T-cell (primary cell): ENCODE data around the gene PROCR. TPM values are rescaled to one million over a fixed set of nuclear protein-coding genes. Genes with fewer than 3 reads are reported as not detected.
"Not testable (repeated sequence)": the region's sequence is repeated elsewhere in the genome, so short reads cannot be mapped to it uniquely, and the experiment has no call there.

ENCODE experiments used
- ATAC-seq, 4 experiments: fragments of 200-7000 bp in 3 of 4; fragments of 150-1000 bp in 1 of 4; cut with Tn5 transposase; replicated peaks in 1 of 4; 1 replicate in 3 of 4; 2 replicates in 1 of 4; pipeline ENCODE4 v1.10.0; 2021; ENCODE audit warnings: moderate library complexity in 3 of 4, mild to moderate bottlenecking in 2 of 4, moderate number of reproducible peaks in 1 of 4
- CTCF ChIA-PET, 2 donors: fragments of 300-600 bp; sonication (Branson Sonifier 250); formaldehyde crosslinking; loops; one replicate each; lab custom pipeline; 2022; ENCODE audit warnings: antibody characterized with exemption in 2 of 2; lab: Charles Lee
- POLR2A ChIA-PET, 2 donors: fragments of 300-600 bp; sonication (Branson Sonifier 250); formaldehyde crosslinking; loops; one replicate each; lab custom pipeline; 2022; ENCODE audit warnings: antibody characterized with exemption in 2 of 2; lab: Charles Lee
- DNase-seq, 35 experiments: peaks; one replicate each; pipeline versions ENCODE4 v3.0.0 to v3.0.0-alpha.2; 2013 to 2023
- H3K27ac ChIP-seq: one replicate; pipeline ENCODE4 v1.5.1; 2013; ENCODE audit warnings: low read length
- H3K27me3 ChIP-seq, 2 experiments: replicated peaks in 1 of 2; 1 replicate in 1 of 2; 2 replicates in 1 of 2; pipeline versions ENCODE4 v1.6.1 to v1.7.0; 2013; ENCODE audit warnings: low read length in 1 of 2, mixed read lengths in 1 of 2; ENCODE audit not compliant: control insufficient read depth in 2 of 2, insufficient read depth in 2 of 2; ENCODE audit errors: extremely low read depth in 1 of 2
- H3K36me3 ChIP-seq, 2 donors: 1 replicate in 1 of 2; 2 replicates in 1 of 2; pipeline versions ENCODE4 v1.6.1 to v1.7.0; 2013; ENCODE audit warnings: low read length in 1 of 2; ENCODE audit not compliant: control insufficient read depth in 2 of 2, insufficient read depth in 1 of 2; ENCODE audit errors: extremely low read depth in 1 of 2
- H3K4me1 ChIP-seq, 2 experiments: 1 replicate in 1 of 2; 2 replicates in 1 of 2; pipeline versions ENCODE4 v1.6.1 to v1.7.0; 2013; ENCODE audit warnings: low read length in 2 of 2, mixed read lengths in 1 of 2; ENCODE audit not compliant: insufficient read depth in 2 of 2, control insufficient read depth in 1 of 2; ENCODE audit errors: extremely low read depth in 1 of 2
- H3K4me3 ChIP-seq, 2 donors: 1 replicate in 1 of 2; 2 replicates in 1 of 2; pipeline versions ENCODE4 v1.5.1 to v1.7.0; 2013; ENCODE audit warnings: mild to moderate bottlenecking in 2 of 2, low read length in 1 of 2, moderate library complexity in 1 of 2; ENCODE audit not compliant: control insufficient read depth in 1 of 2; ENCODE audit errors: extremely low read depth in 1 of 2
- H3K9me3 ChIP-seq: 2 replicates; pipeline ENCODE4 v1.7.0; 2013
- H3K27ac Mint-ChIP-seq, 2 donors: one replicate each; pipeline ENCODE4 v1.8.0; 2020 to 2021; ENCODE audit warnings: mild to moderate bottlenecking in 2 of 2, mixed read lengths in 2 of 2
- H3K27me3 Mint-ChIP-seq, 2 donors: one replicate each; pipeline ENCODE4 v1.8.0; 2021 to 2022; ENCODE audit warnings: mixed read lengths in 2 of 2
- H3K36me3 Mint-ChIP-seq: one replicate; pipeline ENCODE4 v1.8.0; 2021; ENCODE audit warnings: mixed read lengths
- H3K4me1 Mint-ChIP-seq, 3 donors: one replicate each; pipeline ENCODE4 v1.8.0; 2020 to 2022; ENCODE audit warnings: mixed read lengths in 3 of 3, mild to moderate bottlenecking in 1 of 3
- H3K4me3 Mint-ChIP-seq, 3 donors: one replicate each; pipeline ENCODE4 v1.8.0; 2020 to 2022; ENCODE audit warnings: mild to moderate bottlenecking in 3 of 3, mixed read lengths in 3 of 3, moderate library complexity in 3 of 3
- H3K9me3 Mint-ChIP-seq, 3 donors: one replicate each; pipeline ENCODE4 v1.8.0; 2020 to 2022; ENCODE audit warnings: mixed read lengths in 3 of 3
- WGBS: methylation state at CpG from one replicate; pipeline ENCODE4 v1.1.5; 2013; ENCODE audit warnings: missing lambda C conversion rate; ENCODE audit not compliant: insufficient coverage; 5-methylcytosine and 5-hydroxymethylcytosine counted together
- total RNA-seq, 35 experiments: library from RNA in 6 of 35; stranded (reverse) in 6 of 35; fragments of 120-200 nt in 1 of 35; gene quantifications; one replicate each; pipeline versions ENCODE4 v1.2.1 to v1.2.4 and lab custom pipeline; 2013 to 2026

PROCR gene
- total RNA-seq, 5 donors from 2014 or later (not counting 1 experiment from before 2014, with no cell fraction given), result 0.28 to 3.0 (median 1.5) TPM

DNA sequence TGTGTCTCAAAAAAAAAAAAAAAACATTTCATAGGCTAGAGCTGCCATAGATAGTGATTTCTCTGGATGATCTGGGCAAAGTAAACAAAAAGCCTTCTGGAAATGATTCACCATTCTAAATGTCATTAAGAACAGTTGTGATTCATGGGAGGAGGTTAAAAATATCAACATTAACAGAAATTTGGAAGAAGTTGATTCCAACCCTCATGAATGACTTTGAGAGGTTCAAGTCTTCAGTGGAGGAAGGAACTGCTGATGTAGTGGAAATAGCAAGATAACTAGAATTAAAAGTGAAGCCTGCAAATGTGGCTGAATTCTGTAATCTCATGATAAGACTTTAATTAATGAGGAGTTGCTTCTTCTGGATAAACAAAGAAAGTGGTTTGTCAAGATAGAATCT is 27.9 kb downstream of the PROCR start:
- ChIA-PET CTCF (no interaction called here), POLR2A (no interaction called here)
- Mint-ChIP-seq H3K27me3 (no peaks in the 10 kb centered on the region), H3K36me3 (peaks cover 37% of the 10 kb centered on the region), H3K27ac (no peak overlapping the region), H3K4me1 (no peaks in the 10 kb centered on the region), H3K4me3 (no peak overlapping the region), H3K9me3 (peaks cover 0 to 17% (median 10%) of the 10 kb centered on the region in 3 donors)
- ATAC-seq (no peak), DNase-seq (no peak)
- Histone ChIP-seq H3K27me3 (no peaks in the 10 kb centered on the region), H3K9me3 (peaks cover 3% of the 10 kb centered on the region), H3K36me3 (no peaks in the 10 kb centered on the region), H3K4me3 (no peak overlapping the region), H3K27ac (no peak overlapping the region), H3K4me1 (no peaks in the 10 kb centered on the region)

GRCh38 chr20:35200267-35200666 is 28.4 kb downstream of the PROCR start:
- CTCF ChIA-PET, result no interaction called here
- no CpG with 5 or more reads among the region's 1 CpG for WGBS
- Histone ChIP-seq H3K27ac (no peak overlapping the region), H3K36me3 (no peaks in the 10 kb centered on the region), H3K4me1 (no peaks in the 10 kb centered on the region), H3K4me3 (no peak overlapping the region), H3K27me3 (no peaks in the 10 kb centered on the region), H3K9me3 (peaks cover 3% of the 10 kb centered on the region)
- no peak for ATAC-seq
- Mint-ChIP-seq H3K9me3 (peaks cover 0 to 17% (median 10%) of the 10 kb centered on the region in 3 donors), H3K27me3 (no peaks in the 10 kb centered on the region), H3K4me1 (no peaks in the 10 kb centered on the region), H3K27ac (no peak overlapping the region), H3K4me3 (no peak overlapping the region), H3K36me3 (peaks cover 33% of the 10 kb centered on the region)
- POLR2A ChIA-PET, result no interaction called here
- no peak for DNase-seq

- WGBS, result no CpG with 5 or more reads among the region's 5 CpGs
- H3K27ac Mint-ChIP-seq, H3K9me3 ChIP-seq, H3K27me3 ChIP-seq, H3K36me3 ChIP-seq, H3K4me1 ChIP-seq, CTCF ChIA-PET, H3K27me3 Mint-ChIP-seq, H3K4me1 Mint-ChIP-seq, POLR2A ChIA-PET, DNase-seq, H3K27ac ChIP-seq, ATAC-seq, H3K4me3 ChIP-seq, H3K4me3 Mint-ChIP-seq: not testable (repeated sequence)
- peaks cover 0 to 14% (median 8%) of the 10 kb centered on the region in 3 donors for H3K9me3 Mint-ChIP-seq
- peaks cover 31% of the 10 kb centered on the region for H3K36me3 Mint-ChIP-seq
These were observed 29.6 kb downstream of the PROCR start for GRCh38 chr20:35201467-35201866.

DNA sequence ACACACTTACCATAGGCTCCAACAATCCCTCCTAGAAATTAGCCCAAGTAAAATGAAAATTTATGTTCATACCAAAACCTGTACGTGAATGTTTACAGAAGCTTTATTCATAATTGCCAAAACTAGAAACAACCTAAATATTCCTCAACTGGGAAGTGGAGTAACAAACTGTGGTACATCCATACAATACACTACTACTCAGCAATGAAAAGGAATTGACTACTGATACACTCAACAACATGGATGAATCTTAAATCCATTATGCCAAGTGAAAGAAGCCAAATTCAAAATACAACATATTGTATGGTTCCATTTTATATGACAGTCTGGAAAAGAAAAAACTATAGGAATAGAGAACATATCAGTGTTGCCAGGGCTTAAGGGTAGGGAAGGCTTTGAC is 34.9 kb downstream of the PROCR start:
- ChIA-PET CTCF (interaction anchor here in 1 of 2 donors (1.0 to 4.4 kb wide), 2 partner anchors 62 to 110 kb away, joined by 4 to 32 read pairs; no protein-coding TSS in a partner anchor), POLR2A (no interaction called here)
- no peaks in the 10 kb centered on the region for H3K36me3 ChIP-seq
- Mint-ChIP-seq H3K27ac (no peak overlapping the region), H3K27me3 (no peaks in the 10 kb centered on the region), H3K9me3 (no peaks in the 10 kb centered on the region), H3K4me3 (no peak overlapping the region), H3K36me3 (peaks cover 7% of the 10 kb centered on the region), H3K4me1 (no peaks in the 10 kb centered on the region)
- H3K9me3 ChIP-seq, result no peaks in the 10 kb centered on the region
- WGBS, result no CpG with 5 or more reads among the region's 1 CpG
- H3K27me3 ChIP-seq, result no peaks in the 10 kb centered on the region
- H3K27ac ChIP-seq, result no peak overlapping the region
- ATAC-seq, result no peak
- no peaks in the 10 kb centered on the region for H3K4me1 ChIP-seq
- no peak for DNase-seq
- no peak overlapping the region for H3K4me3 ChIP-seq

GRCh38 chr20:35207950-35208611 is 36.2 kb downstream of the PROCR start:
- H3K27ac Mint-ChIP-seq, result no peak overlapping the region
- no peak overlapping the region for H3K4me3 Mint-ChIP-seq
- no peaks in the 10 kb centered on the region for H3K4me1 ChIP-seq
- peaks cover 8% of the 10 kb centered on the region for H3K36me3 Mint-ChIP-seq
- no peaks in the 10 kb centered on the region for H3K4me1 Mint-ChIP-seq
- no peaks in the 10 kb centered on the region for H3K9me3 Mint-ChIP-seq
- no peaks in the 10 kb centered on the region for H3K9me3 ChIP-seq
- no peak overlapping the region for H3K4me3 ChIP-seq
- WGBS, result 37% methylated on average over 6 of the region's 8 CpGs
- no peaks in the 10 kb centered on the region for H3K36me3 ChIP-seq
- ChIA-PET POLR2A (interaction anchor here in 1 of 2 donors (0.6 kb wide), 1 partner anchor 103 kb away, joined by 3 read pairs; no protein-coding TSS in a partner anchor), CTCF (interaction anchor here (0.6 to 4.4 kb wide), 5 partner anchors 32 to 373 kb away, joined by 3 to 32 read pairs (median 5); no protein-coding TSS in a partner anchor)
- ATAC-seq, result peak; percentile 63 to 92 (median 80)
- no peaks in the 10 kb centered on the region for H3K27me3 ChIP-seq
- peak; percentile 34 to 86 (median 72) for DNase-seq
- no peaks in the 10 kb centered on the region for H3K27me3 Mint-ChIP-seq
- H3K27ac ChIP-seq, result no peak overlapping the region

GRCh38 chr20:35215066-35215956 is 43.4 kb downstream of the PROCR start:
- no peak overlapping the region for H3K27ac Mint-ChIP-seq
- POLR2A ChIA-PET, result no interaction called here
- Histone ChIP-seq H3K4me1 (no peaks in the 10 kb centered on the region), H3K27ac (no peak overlapping the region), H3K36me3 (peaks cover 0 to 4% of the 10 kb centered on the region in 2 donors), H3K9me3 (no peaks in the 10 kb centered on the region), H3K27me3 (no peaks in the 10 kb centered on the region), H3K4me3 (no peak overlapping the region)
- no peaks in the 10 kb centered on the region for H3K9me3 Mint-ChIP-seq
- DNase-seq (no peak), ATAC-seq (no peak)
- peaks cover 39% of the 10 kb centered on the region for H3K36me3 Mint-ChIP-seq
- H3K4me3 Mint-ChIP-seq, result no peak overlapping the region
- no peaks in the 10 kb centered on the region for H3K27me3 Mint-ChIP-seq
- H3K4me1 Mint-ChIP-seq, result no peaks in the 10 kb centered on the region
- CTCF ChIA-PET, result no interaction called here
- WGBS, result 100% methylated on average over 3 of the region's 12 CpGs
